Hepatocyte (in vitro differentiated cells): ENCODE data around the gene IRX5.

ENCODE experiments used
- CTCF ChIP-seq: fragments of 200-600 bp; sonication (generic); IDR thresholded peaks from 2 replicates; pipeline ENCODE4 v1.5.1; 2016; ENCODE audit warnings: antibody characterized with exemption, mild to moderate bottlenecking; ENCODE audit not compliant: poor library complexity
- EZH2 ChIP-seq: fragments of 200-600 bp; sonication (generic); IDR thresholded peaks from 2 replicates; pipeline ENCODE4 v1.6.1; 2016; ENCODE audit warnings: antibody characterized with exemption, mild to moderate bottlenecking, borderline replicate concordance

DNA sequence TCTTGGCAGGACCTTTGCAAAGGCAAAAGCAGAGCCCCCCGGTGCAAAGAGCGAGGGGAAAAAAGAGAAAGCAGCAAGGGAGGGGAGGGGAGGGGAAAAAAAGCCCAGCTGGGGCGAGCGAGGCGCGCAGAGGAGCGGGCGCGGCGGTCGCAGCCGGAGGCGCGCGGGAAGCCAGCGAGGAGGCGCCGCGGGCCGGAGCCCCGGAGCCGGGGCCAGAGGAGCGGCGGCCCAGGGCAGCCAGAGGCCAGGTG, 129 bp downstream of the IRX5 start:
- TF ChIP-seq CTCF, result no peak
- TF ChIP-seq EZH2, result no peak
